G401.6 (cell line): ENCODE data around the gene BCCIP.

Experiments used
- FAIRE-seq: peaks from 2 replicates; lab custom pipeline; 2012; peaks lifted over from hg19 to GRCh38; lab: Jason Lieb, UNC

The BCCIP gene

DNA sequence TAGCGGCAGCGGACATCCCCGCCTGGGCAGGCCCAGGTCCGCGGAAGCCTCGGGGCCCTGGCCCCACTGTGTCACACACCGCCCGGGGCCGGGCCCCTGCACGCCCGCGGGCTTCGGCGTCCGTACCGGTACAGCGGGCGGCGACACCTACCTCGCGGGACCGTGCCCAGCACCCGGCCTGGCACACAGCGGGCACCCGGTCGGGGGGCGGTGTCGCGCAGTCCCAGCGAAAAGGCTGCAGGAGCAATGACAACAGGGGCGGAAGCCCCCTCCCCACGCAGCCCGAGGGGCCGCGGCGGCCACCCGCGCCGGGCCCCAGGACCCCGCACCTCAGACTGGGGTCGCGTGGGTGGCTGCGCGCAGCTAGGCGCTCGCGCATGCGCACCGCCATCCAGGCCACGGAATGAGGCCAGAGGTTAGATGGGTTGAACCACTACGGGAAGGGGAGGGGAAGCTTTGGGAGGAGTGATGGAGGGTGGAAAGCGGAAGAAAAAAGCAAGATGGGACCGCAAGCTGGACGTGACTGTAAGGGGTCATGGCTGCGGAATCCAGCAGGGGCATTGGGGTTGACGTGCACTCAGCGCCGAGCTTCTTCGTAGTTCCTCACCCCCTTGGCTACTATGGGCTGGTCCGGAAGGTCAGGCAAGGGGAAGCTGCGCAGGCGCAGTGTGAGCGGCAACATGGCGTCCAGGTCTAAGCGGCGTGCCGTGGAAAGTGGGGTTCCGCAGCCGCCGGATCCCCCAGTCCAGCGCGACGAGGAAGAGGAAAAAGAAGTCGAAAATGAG lies at the start of gene BCCIP, which contains the start of gene UROS:
TSS of gene BCCIP (plus strand) at position 669 of the 785 bp plus-strand sequence. CDS start at position 681, 12 bp downstream.
TSS of gene UROS (minus strand) at position 381 of the 785 bp plus-strand sequence. CDS start 6,759 bp downstream, outside the sequence.
- no peak for FAIRE-seq

DNA sequence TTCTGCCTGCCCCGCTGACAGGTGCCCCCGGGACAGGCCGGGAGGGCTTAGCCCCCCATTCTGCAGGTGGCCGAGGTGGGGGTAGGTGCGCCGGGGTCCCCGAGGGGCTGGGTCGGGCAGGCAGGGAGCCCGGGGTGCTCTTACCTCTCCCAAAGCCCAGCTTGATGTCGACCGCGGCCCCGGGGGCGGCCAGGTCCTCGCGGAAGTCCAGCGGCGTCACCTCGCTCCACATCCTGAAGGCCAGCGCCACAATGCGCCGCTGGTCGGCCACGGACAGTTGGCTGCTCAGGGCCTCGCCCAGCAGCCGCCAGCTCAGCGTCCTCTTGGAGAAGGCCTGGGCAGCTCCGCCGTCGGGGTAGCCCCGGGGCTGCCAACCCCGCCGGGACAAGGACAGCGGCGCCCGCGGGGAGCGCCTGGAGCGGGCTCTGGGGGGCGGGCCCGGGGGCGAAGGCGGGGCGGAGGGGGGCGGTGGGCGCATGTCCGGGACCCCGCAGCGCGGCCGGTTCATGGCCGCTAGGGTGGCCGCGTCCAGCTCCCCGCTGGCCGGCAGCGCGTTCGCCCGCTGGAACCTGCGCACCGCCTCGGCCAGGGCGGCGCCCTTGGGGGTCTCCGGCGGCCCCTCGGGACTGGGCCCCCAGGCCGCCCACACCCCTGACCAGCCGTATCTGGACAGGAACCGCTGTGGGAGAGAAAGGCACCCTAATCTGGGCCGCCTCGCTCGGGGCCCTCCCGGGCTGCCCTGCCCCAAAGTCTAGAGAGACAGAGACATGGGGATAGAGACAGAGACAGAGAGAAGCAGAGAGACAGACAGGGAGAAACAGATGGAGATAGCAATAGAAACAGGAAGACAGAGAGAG lies 49.4 kb upstream of the BCCIP start:
- FAIRE-seq, result no peak

DNA sequence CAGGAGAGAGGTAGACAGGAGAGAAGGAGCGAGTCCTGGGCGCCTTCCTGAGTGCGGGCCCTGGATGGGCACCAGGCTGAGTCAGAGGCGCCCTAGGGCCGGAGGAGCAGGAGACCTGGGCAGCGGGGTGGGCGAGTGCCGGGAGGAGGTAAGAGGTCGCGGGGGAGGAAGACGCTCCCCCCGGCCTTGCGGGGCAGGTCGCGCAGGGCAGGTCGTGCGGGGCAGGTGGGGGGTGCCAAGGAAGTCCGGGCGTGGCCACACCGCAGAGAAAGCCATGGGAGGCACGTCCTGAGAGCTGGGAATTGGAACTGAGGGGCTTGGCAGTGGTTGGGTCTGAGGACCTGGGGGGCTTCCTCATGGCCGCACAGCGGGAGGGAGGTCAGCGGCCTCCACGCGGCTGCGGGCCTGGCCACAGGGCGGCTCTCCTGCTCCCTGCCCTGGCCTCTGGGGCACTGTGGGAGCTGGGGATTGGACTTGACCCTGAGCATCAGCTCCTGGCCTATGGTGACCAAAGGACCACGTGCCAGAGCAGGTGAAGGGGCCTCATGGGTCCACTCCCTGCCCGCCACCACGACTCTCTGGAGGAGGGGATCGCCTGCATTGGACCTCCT lies 48.7 kb upstream of the BCCIP start:
- FAIRE-seq, result no peak

DNA sequence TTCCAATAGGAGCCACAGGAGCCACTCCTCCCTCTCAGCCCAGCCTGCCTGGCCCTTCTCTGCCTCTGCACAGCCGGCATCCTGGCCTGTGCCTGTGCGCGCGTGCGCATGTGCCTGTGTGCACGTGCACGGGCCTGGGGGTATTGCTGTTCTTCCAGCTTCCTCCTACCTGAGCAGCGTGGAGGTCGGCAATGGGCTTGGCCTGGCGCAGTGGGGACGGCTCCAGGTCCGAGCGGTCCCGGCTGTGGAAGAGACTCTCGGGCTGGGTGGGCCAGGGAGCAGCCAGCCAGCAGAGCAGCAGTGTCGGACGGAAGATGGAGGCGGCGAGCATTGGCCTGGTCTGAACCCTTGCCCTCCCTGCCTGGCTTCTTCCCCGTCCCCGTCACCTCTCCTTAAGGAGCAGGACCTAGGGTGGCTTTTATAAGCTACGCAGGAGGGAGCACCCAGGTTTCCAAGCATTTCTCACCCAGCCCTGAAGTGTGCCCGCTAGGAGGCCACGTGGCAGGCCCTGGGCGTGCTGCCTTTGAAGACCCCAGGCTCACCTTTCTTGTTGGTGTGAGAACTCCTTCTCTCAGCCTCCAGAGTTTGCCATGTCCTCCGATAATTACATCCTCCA lies 47.7 kb upstream of the BCCIP start, which contains the start of gene MMP21:
TSS of gene MMP21 (minus strand) at position 331 of the 616 bp plus-strand sequence. CDS start at position 331, 0 bp downstream.
- no peak for FAIRE-seq

DNA sequence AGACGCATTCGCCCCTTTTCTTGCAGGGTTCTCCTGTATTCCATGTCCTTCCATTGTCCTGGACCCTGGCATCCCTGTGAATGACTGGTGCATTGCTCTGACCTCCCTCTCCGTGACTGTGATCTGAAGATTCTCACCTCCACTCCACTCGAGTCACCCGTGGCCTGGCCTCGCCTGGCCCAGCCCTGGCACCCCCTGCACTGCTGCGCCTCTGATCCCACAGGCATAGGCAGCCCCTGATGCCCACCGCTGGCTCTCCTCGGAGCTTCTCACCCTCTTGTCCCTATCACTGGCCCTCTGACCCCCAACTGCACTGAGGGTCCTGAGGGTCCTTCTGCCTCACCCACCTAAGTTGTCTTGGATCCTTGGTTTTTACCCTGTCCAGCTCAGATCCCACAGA lies 45.5 kb upstream of the BCCIP start:
- no peak for FAIRE-seq

DNA sequence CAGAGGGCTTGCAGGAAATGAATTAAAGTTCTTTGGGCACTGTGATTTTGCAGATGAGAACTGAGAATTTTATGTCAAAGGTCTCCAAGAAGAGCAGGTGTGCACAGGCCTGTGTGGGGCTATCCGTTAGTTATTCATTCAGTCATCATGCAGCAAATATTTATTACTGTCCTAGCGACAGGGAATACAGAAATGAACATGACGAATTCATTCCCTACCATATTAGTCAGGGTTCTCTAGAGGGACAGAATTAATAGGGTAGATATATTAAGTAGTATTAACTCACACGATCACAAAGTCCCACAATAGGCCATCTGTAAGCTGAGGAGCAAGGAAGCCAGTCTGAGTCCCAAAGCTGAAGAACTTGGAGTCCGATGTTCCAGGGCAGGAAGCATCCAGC lies 44.8 kb upstream of the BCCIP start:
- FAIRE-seq, result no peak

DNA sequence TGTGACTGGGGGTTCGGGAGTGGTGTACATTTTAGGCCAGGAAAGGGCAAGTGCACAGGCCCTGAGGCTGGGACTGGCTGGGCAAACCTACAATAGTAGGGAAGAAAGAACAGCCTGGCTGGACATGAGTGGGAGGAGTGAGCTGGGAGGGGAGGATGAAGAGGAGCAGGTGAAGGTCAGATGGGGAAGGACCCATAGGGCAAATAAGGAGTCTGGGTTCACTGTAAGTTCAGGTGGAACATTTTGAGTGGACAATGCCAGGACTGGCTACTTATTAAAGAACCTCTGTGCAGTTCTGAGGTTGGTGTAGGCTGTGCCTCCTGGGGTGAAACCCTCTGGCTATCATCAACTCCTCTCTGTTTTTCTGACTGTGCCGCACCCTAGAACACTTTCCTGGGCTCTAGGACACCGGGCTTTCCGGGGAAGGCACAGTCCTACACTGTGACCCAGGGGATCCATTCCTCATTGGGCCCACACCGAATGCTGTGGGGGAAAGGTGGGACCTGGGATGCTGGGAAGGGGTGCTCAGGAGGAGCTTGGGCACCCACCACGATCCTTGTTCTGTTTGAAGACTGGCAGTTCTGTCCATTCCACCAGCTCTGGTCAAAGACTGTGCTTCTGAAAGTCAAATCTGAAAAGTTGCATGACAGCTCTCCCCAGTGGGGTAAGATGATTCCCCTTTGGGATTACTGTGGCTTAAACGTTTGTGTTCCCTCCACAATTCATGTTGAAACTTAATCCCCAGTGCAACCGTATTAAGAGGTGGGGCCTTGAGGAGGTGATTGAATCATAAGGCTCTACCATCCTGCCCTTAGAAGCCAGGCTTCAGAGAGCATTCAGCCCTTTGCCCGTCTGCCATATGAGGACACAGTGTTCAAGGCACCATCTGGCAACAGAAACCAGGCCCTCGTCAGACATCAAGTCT lies 43.7 kb upstream of the BCCIP start:
- FAIRE-seq, result no peak

DNA sequence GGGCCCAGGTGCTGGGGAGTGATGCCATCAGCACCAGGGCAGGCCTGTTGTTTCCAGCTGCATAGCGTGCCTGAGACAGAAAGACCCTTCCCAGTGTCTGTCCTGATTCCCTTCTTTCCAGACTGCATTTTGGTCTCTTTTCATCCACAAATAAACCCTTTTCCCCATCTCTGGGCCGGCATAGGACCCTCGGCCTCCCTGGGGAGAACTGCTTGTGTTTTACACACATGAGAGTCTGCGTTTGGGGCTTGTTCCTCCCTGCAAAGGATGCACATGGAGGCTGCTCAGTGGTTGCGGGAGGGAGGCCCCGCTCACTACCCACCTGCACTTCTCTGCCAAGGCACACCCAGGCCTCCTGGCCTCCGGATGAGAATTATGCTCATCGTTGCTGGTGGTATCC lies 42.0 kb upstream of the BCCIP start:
- FAIRE-seq, result no peak

DNA sequence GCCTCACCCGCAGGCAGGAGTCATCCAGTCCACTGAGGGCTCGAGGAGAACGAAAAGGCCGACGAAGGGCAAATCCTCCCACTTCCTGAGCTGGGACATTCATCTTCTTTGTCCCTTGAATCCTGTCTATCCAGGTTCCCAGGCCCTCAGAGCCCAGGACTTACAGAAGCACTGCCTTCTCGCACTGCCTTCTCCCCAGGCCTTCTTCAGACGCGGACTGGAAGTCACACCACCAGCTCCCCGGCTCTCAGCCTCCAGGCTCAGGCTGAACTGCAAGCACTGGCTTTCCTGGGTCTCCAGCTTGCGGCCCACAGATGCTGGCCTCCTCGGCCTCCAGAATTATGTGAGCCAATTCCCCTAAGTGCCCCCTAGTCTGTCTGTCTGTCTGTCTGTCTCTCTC lies 41.3 kb upstream of the BCCIP start:
- no peak for FAIRE-seq

DNA sequence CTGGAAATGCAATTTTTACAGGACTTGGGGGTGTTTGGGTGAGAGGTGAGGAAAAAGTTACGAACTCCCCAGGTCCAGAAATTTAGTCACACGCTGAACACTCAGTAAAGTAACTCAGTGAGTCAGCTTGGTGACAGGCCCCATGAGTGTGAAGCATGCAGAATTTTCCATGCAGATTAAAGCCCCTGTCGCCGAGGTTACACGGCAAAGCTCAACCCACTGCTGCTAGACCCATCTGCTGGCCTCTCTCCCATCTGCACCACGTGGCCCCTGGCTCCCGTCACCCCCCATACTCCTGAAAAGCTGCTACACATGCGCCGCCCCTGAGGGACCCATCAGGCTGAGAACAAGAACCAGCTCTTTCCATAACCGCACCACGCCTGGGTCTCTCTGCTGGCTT lies 40.7 kb upstream of the BCCIP start:
- FAIRE-seq, result no peak

DNA sequence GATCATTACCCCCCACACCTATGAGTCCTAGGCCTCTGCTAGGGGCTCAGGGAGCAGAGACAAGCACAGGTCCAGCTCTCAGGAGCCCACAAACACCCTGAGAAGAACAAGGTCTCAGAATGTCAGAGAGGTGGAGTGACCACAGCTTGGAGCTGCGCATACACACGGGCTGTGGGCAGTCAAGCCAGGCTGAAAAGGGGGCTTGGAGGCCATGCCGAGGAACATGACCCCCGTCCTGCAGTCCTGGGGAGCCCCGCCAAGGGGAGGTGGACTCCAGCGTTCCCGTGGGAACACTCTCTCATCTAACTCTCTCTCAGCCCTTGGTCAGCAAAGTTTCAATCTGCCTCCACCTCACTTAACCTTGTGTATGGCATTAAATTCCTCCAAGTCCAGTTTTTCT lies 39.9 kb upstream of the BCCIP start:
- no peak for FAIRE-seq

DNA sequence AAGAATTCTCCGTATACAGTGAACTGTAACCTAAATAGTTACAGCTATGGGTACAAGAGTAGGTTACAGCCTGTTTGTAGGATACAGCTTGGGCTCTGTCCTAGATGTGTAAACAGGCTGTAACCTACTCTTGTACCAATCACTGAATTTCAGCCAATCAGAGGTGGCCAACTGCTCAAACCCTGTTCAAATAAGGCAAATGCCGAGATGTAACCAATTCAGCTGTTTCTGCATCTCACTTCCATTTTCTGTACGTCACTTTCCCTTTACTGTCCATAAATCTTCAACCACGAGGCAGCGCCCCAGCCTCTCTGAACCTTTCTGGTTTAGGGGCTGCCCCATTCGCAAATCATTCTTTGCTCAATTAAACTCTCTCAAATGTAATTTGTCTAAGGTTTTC lies 39.4 kb upstream of the BCCIP start:
- FAIRE-seq, result no peak

DNA sequence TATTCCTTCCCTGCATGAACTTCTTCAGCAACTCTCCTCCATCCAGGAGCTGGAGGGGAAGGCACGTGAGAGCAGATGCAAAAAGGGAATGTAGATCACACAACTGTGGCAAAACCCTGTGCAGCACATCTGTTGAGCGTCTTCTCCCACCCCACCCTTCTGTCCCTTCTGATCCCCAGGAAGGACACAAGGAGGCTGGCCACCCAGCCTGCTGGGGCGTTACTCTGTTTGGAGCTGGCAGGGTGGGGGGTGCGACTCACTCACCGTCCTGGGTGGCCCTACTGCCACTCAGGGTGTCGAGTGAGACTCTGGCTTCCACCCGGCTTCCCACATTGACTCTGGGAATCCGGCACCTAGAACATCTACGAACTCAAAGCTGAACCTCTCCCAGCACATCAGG lies 37.6 kb upstream of the BCCIP start:
- FAIRE-seq, result no peak

DNA sequence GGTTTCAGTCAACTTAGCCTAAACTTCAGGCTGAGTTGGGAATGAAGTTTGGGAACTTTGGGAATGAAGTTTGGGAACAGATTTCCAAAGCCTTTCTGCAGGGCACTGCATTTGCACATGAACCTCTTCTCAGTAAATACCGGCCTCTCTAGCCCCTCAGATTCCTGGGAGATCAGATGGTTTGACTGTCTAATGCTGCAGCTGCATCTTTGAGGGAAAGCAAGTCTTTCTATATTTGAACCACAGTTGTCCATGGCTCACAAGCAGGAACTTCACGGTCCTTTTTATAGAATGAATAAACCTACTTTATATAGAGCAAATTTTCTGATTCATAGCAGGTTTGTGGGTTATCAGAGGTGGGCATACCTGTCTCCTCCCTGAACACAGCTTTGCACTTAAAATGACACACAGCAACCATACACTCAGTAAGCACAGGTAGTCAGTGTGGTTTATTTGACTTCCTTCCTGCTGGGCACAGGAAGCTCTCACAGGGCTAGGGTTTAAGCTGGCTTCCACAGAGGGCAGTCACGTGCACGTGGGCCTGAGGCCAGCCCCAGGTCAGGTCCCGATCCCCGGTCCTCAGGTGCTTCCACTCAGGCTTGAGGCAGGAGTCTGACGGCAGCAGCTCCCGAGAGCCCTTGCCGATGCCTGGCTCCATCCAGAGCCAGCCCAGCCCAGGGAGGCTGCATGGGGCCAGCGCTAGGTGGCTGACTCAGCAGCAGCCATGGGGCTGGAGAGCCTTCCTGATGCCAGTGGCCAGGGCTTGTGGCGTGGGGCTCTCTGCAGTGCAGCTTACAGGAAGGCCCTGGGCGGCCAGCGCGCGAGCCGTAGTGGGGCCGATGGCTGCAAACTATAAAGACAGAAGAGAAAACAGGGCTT lies 35.0 kb upstream of the BCCIP start:
- no peak for FAIRE-seq

DNA sequence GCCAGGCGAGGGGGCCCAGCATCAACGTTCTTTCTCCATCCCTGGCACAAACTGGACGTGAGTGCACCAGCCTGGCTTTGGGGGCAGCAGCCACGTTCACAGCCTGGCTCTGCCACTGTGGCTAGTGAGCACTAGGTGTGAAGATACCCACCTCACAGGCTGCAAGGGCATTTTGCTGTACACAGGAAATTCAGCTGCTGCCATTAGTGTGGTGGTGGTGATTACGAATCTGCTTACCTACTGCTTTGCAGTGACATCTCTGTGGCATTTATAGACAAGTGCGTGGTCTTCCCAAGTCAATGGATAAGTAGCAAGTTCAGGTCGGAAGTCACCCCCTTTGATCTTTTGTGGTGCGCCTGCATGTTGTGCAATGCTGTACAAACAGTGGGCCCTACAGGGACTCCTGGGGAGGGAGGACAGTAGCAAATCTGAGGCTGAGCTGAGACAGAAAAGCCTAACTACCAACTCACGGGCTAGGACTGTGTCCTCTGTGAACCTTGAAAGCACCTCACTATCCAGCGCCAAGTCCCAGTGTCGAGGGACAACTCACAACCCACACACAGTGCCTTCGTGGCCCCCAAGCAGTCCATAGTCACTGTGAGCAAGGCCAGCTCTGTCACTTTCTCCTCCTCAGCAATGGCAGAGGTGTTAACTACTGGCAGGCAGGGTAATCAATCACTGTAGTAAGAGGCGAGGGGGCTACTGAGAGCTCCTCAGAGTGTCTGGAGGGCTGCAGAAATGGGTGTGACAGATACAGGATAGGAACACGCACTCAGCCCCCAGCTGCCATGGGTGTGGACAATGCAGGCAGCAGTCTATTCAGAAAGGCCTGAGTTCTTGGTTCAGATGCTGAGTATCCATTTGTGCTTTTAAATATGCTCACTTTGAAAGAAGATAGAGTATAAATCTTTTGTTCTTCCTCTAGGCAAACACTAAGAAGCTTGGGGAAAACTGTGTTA lies 30.7 kb upstream of the BCCIP start:
- FAIRE-seq, result no peak

DNA sequence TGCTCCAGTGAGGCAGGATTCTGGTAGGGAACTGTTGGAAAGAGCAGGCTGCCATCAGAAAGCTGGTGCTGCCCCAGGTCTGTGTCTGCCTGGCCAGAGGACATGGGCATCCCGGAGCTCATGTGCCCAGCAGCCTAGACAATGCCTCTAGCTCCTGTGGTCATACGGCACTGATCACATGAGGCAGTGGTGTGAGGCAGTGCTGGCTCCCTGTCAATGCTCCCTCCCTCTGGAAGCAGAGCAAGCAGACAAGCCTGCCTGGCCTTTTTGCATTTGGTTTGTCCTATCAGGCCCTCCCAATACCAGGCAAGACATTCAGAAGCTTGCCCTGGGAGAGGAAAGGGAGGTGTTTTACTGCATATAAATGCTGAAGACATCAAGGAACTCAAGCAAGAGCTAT lies 28.2 kb upstream of the BCCIP start:
- FAIRE-seq, result no peak

DNA sequence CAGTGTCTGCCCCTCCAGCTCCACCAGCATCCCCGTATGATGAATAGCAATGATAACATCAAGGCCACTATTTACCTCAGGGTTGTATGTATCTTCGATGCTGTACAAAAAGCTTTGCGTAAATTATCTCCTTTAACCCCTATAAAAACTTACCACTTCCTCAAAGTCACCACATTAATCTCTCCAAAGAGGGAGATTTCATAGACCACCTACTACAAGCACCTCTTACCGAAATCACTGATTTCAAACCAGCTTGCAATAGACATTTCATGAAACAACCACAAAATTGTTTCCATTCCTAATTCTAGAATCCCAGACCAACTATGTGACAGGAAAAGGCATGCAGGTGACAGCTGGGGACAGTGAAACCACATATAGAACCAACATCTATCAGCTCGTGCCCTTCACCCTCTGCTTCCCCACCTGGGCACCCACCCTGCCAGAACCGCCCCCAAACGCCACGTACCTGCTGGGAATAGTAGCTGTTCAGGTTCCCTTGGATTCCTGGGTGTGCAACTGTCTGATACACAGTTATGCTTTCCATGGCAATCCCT lies 27.6 kb upstream of the BCCIP start:
- FAIRE-seq, result no peak

DNA sequence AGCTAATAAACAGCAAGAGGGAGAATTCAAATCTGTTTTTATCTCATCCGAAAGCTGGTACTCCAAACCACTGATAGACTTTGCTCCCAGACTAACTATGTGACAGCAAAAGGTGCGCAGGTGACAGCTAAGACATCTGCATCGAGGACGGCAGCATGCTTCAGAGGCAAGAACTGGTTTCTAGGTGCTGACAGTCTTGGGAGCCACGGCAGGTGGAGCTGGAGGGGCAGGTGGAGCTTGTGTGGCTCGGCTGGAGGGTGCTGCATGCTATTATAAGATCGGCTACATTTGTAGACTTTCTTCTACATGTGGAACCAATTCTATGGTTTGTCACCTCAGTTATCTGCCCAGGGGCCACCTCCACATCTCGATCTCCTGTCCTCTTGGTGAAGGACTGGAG lies 25.9 kb upstream of the BCCIP start:
- FAIRE-seq, result no peak
